Thoracic aorta (tissue), 2 donors: ENCODE data around the gene POLR3A. TPM values are rescaled to one million over a fixed set of nuclear protein-coding genes. Genes with fewer than 3 reads are reported as not detected.
"Not testable (repeated sequence)": the region's sequence is repeated elsewhere in the genome, so short reads cannot be mapped to it uniquely, and the experiment has no call there.

Experiments
- ATAC-seq: fragments of 150-250 bp; one replicate; pipeline ENCODE4 v1.8.0; 2017; ENCODE audit warnings: low read depth; ENCODE audit not compliant: insufficient number of reproducible peaks, low FRiP score
- DNase-seq: peaks from one replicate; pipeline ENCODE4 v3.0.0-alpha.2; 2020; ENCODE audit warnings: low spot score
- H3K27ac ChIP-seq, 2 donors: fragments of 200-600 bp; sonication (generic); 1 replicate in 1 of 2; 2 replicates in 1 of 2; pipeline ENCODE4 v1.5.1; 2016; ENCODE audit warnings: mild to moderate bottlenecking in 2 of 2, moderate library complexity in 2 of 2
- H3K27me3 ChIP-seq: fragments of 200-600 bp; sonication (generic); replicated peaks from 2 replicates; pipeline ENCODE4 v1.6.0; 2016; ENCODE audit warnings: mild to moderate bottlenecking; ENCODE audit not compliant: insufficient read depth
- H3K36me3 ChIP-seq: fragments of 200-600 bp; sonication (generic); one replicate; pipeline ENCODE4 v1.5.1; 2016
- H3K4me1 ChIP-seq, 2 donors: fragments of 200-600 bp; sonication (generic); 1 replicate in 1 of 2; 2 replicates in 1 of 2; pipeline versions ENCODE4 v1.5.1 to v1.6.0; 2016; ENCODE audit warnings: low read depth in 2 of 2, mild to moderate bottlenecking in 1 of 2; ENCODE audit not compliant: control insufficient read depth in 1 of 2
- H3K4me3 ChIP-seq: fragments of 200-600 bp; sonication (generic); 2 replicates; pipeline ENCODE4 v1.5.1; 2016; ENCODE audit warnings: mild to moderate bottlenecking
- H3K9me3 ChIP-seq: fragments of 200-600 bp; sonication (generic); 2 replicates; pipeline ENCODE4 v1.5.1; 2016
- total RNA-seq, 2 donors: library from RNA; depleted of rRNA; stranded (reverse); fragments of >200 nt; gene quantifications; one replicate each; pipeline versions ENCODE4 v1.1.0 to v1.2.3, GENCODE V29; 2016
- TF ChIP-seq, protein P1 (sequence below): fragments of 200-600 bp; sonication (generic); IDR thresholded peaks from one replicate; pipeline ENCODE4 v1.5.1; 2019; ENCODE audit warnings: antibody characterized with exemption

POLR3A gene
- total RNA-seq = 10 to 100 TPM; 12.3 to 19.3 TPM

- peaks cover 14% of the 10 kb centered on the region for H3K36me3 ChIP-seq
- H3K4me3 ChIP-seq = peak within 1 kb of the TSS; percentile 87
- H3K27me3 ChIP-seq = no peaks in the 10 kb centered on the region
- H3K9me3 ChIP-seq = no peaks in the 10 kb centered on the region
- peak within 1 kb of the TSS; percentile 67 to 78 for H3K27ac ChIP-seq
- peaks cover 13 to 28% of the 10 kb centered on the region in 2 donors for H3K4me1 ChIP-seq
- TF ChIP-seq, protein P1, sequence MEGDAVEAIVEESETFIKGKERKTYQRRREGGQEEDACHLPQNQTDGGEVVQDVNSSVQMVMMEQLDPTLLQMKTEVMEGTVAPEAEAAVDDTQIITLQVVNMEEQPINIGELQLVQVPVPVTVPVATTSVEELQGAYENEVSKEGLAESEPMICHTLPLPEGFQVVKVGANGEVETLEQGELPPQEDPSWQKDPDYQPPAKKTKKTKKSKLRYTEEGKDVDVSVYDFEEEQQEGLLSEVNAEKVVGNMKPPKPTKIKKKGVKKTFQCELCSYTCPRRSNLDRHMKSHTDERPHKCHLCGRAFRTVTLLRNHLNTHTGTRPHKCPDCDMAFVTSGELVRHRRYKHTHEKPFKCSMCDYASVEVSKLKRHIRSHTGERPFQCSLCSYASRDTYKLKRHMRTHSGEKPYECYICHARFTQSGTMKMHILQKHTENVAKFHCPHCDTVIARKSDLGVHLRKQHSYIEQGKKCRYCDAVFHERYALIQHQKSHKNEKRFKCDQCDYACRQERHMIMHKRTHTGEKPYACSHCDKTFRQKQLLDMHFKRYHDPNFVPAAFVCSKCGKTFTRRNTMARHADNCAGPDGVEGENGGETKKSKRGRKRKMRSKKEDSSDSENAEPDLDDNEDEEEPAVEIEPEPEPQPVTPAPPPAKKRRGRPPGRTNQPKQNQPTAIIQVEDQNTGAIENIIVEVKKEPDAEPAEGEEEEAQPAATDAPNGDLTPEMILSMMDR = peak; percentile 67
- DNase-seq = peak; percentile 87
- peak; percentile 46 for ATAC-seq
Measured at GRCh38 chr10:78029269-78030226, at the start of gene POLR3A. Gene POLR3A, minus strand, starts transcription at chr10:78029515. Its CDS starts 108 bp downstream, at chr10:78029407.

GRCh38 chr10:78078539-78079330 is 49.4 kb upstream of the POLR3A start:
- Histone ChIP-seq H3K27me3 (no peaks in the 10 kb centered on the region), H3K4me3 (no peak overlapping the region), H3K9me3 (no peaks in the 10 kb centered on the region), H3K36me3 (no peaks in the 10 kb centered on the region), H3K4me1 (no peaks in the 10 kb centered on the region), H3K27ac (no peak overlapping the region)
- TF ChIP-seq, protein P1 = no peak
- ATAC-seq = no peak
- no peak for DNase-seq

GRCh38 chr10:78075806-78076205 is 46.5 kb upstream of the POLR3A start:
- not testable (repeated sequence) for H3K36me3 ChIP-seq, H3K27ac ChIP-seq, DNase-seq, H3K9me3 ChIP-seq, ATAC-seq, H3K27me3 ChIP-seq, H3K4me3 ChIP-seq, H3K4me1 ChIP-seq

DNA sequence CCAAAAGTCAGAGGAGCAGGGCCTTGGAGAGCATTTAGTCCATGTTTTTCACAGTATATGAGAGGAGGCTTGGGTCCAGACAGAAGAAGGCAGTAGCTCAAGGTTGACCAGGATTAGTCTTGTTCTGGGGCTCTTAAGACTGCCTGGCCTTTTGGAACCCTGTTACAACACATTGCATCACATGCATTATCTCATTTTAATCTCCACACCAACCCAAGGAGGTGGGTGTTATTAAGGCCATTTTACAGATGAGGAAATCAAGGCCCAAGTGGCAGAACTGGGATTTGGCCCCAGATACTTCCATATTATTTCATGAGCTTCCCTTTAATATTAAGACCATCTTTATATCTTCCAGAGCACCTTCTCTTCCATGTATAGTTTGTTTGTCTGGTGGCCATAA is 43.2 kb upstream of the POLR3A start:
- DNase-seq = no peak
- TF ChIP-seq, protein P1 = no peak

GRCh38 chr10:78071857-78072179 is 42.5 kb upstream of the POLR3A start:
- TF ChIP-seq, protein P1 = no peak
- Histone ChIP-seq H3K4me1 (no peaks in the 10 kb centered on the region), H3K9me3 (no peaks in the 10 kb centered on the region), H3K4me3 (no peak overlapping the region), H3K27me3 (no peaks in the 10 kb centered on the region), H3K27ac (no peak overlapping the region), H3K36me3 (no peaks in the 10 kb centered on the region)
- ATAC-seq (no peak), DNase-seq (no peak)

More for the DNA sequence above, 43.2 kb upstream of the POLR3A start:
- Histone ChIP-seq H3K36me3 (no peaks in the 10 kb centered on the region), H3K27ac (no peak overlapping the region), H3K9me3 (no peaks in the 10 kb centered on the region), H3K4me1 (no peaks in the 10 kb centered on the region), H3K4me3 (no peak overlapping the region), H3K27me3 (no peaks in the 10 kb centered on the region)
- ATAC-seq = no peak
